Sigmoid colon (tissue), 3 donors: Measurements from ENCODE around the gene DPF3.

Source experiments
- POLR2A ChIP-seq, 2 donors: fragments of 450-650 bp; IDR thresholded peaks; one replicate each; pipeline ENCODE4 v1.6.1; 2016; ENCODE audit warnings: antibody characterized with exemption in 2 of 2, mild to moderate bottlenecking in 2 of 2, moderate library complexity in 2 of 2
- TF ChIP-seq, protein P1 (sequence below), 4 experiments: fragments of 450-650 bp in 3 of 4; fragments of 200-600 bp in 1 of 4; IDR thresholded peaks; one replicate each; pipeline ENCODE4 v1.5.1; 2016 to 2019; ENCODE audit warnings: antibody characterized with exemption in 4 of 4, mild to moderate bottlenecking in 3 of 4, moderate library complexity in 2 of 4

DNA sequence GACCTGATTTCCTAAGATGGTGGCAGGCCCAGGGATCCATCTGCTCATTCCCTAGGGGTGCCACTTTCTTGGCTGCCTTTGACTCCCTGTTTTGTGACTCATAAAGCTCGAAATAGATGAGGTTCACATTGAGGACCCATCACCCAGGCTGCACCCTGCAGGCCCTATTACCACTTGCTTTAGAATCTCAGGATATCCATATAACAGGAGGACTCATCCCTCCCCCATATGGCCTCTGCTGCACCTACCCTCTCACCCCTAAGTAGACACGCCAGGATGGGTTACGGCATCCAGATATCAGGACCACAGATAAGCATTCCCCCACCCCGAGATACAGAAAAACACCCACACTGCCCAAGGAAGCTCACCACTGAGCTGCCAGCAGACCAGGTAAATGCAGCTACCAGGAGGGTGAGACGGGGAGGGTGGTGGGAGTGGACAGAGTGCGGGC, 155.7 kb downstream of the DPF3 start:
- TF ChIP-seq, protein P1, sequence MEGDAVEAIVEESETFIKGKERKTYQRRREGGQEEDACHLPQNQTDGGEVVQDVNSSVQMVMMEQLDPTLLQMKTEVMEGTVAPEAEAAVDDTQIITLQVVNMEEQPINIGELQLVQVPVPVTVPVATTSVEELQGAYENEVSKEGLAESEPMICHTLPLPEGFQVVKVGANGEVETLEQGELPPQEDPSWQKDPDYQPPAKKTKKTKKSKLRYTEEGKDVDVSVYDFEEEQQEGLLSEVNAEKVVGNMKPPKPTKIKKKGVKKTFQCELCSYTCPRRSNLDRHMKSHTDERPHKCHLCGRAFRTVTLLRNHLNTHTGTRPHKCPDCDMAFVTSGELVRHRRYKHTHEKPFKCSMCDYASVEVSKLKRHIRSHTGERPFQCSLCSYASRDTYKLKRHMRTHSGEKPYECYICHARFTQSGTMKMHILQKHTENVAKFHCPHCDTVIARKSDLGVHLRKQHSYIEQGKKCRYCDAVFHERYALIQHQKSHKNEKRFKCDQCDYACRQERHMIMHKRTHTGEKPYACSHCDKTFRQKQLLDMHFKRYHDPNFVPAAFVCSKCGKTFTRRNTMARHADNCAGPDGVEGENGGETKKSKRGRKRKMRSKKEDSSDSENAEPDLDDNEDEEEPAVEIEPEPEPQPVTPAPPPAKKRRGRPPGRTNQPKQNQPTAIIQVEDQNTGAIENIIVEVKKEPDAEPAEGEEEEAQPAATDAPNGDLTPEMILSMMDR (IDR thresholded peaks at IDR 0.05): no peak
- TF ChIP-seq POLR2A (IDR thresholded peaks at IDR 0.05): no peak
